Panc1 (cell line): ENCODE data around the gene RFX1. TPM values are rescaled to one million over a fixed set of nuclear protein-coding genes. Genes with fewer than 3 reads are reported as not detected.
"Not testable (repeated sequence)": the region's sequence is repeated elsewhere in the genome, so short reads cannot be mapped to it uniquely, and the experiment has no call there.

Source experiments
- ATAC-seq: fragments of 200-7000 bp; cut with Tn5 transposase; 2 replicates; pipeline ENCODE4 v1.9.1; 2020; ENCODE audit warnings: mild to moderate bottlenecking, moderate library complexity
- BruUV-seq: library from RNA; stranded (reverse); fragments of 400-500 nt; replicated peaks from 2 replicates; lab custom pipeline; 2021; lab: Mats Ljungman, UMichigan
- CTCF ChIA-PET: fragments of 300-600 bp; sonication (Branson Sonifier 250); formaldehyde crosslinking; loops from one replicate; lab custom pipeline; 2022; ENCODE audit warnings: antibody characterized with exemption; lab: Charles Lee
- POLR2A ChIA-PET: fragments of 300-600 bp; sonication (Branson Sonifier 250); formaldehyde crosslinking; loops from one replicate; lab custom pipeline; 2022; ENCODE audit warnings: antibody characterized with exemption; lab: Charles Lee
- DNase-seq: peaks from one replicate; pipeline ENCODE4 v3.0.0-alpha.2; 2010; ENCODE audit warnings: low read depth, low spot score
- H3K27ac ChIP-seq: 2 replicates; pipeline ENCODE4 v1.5.1; 2011; ENCODE audit warnings: mild to moderate bottlenecking, low read length, inconsistent platforms
- H3K27me3 ChIP-seq: fragments of 200-500 bp; sonication (Bioruptor generic); 2 replicates; pipeline ENCODE4 v1.6.0; 2014; ENCODE audit warnings: low read length, inconsistent platforms; ENCODE audit not compliant: control insufficient read depth, insufficient read depth
- H3K36me3 ChIP-seq: fragments of 200-500 bp; sonication (Bioruptor generic); 2 replicates; pipeline ENCODE4 v1.5.1; 2014; ENCODE audit warnings: inconsistent platforms, mild to moderate bottlenecking, low read length, moderate library complexity; ENCODE audit not compliant: control insufficient read depth, insufficient read depth
- H3K4me1 ChIP-seq: 2 replicates; pipeline ENCODE4 v1.5.1; 2011; ENCODE audit warnings: inconsistent platforms, mild to moderate bottlenecking, low read length, moderate library complexity; ENCODE audit not compliant: control insufficient read depth, insufficient read depth
- H3K4me3 ChIP-seq, 2 experiments: 2 replicates each; pipeline ENCODE4 v1.5.1; 2011 to 2012; ENCODE audit warnings: low read depth in 2 of 2, low read length in 2 of 2, mild to moderate bottlenecking in 2 of 2, inconsistent platforms in 1 of 2, moderate library complexity in 1 of 2
- H3K9me3 ChIP-seq: fragments of 200-500 bp; sonication (Bioruptor generic); 2 replicates; pipeline ENCODE4 v1.5.1; 2014; ENCODE audit warnings: low read depth, mild to moderate bottlenecking, inconsistent platforms, low read length, moderate library complexity; ENCODE audit not compliant: control insufficient read depth, insufficient read depth
- POLR2AphosphoS5 ChIP-seq: IDR thresholded peaks from 2 replicates; pipeline ENCODE4 v1.6.1; 2012; ENCODE audit warnings: mild to moderate bottlenecking, low read depth, low read length, moderate library complexity
- SIN3A ChIP-seq: IDR thresholded peaks from 2 replicates; pipeline ENCODE4 v1.6.1; 2012; ENCODE audit warnings: low read depth, mild to moderate bottlenecking, low read length, moderate library complexity, borderline replicate concordance; ENCODE audit not compliant: insufficient read depth
- TCF7L2 ChIP-seq: IDR thresholded peaks from 2 replicates; pipeline ENCODE4 v1.6.1; 2011; ENCODE audit warnings: mild to moderate bottlenecking, low read depth, low read length, inconsistent platforms
- in situ Hi-C: cut with HindIII; loops from 2 replicates; pipeline ENCODE4 v1.10.0; 2016; ENCODE audit warnings: low sequenced_read_pairs, low pct_unique_long_range_greater_than_20kb
- intact Hi-C: fragments of 100-400 bp; cut with micrococcal nuclease; formaldehyde crosslinking; loops from one replicate; pipeline ENCODE4 v1.10.0; 2022; ENCODE audit not compliant: unreplicated experiment
- total RNA-seq: library from RNA; stranded (reverse); gene quantifications from one replicate; pipeline ENCODE4 v1.2.1, GENCODE V29; 2021; ENCODE audit not compliant: unreplicated experiment
- TF ChIP-seq, protein P1 (sequence below), 2 experiments: IDR thresholded peaks; 2 replicates each; pipeline ENCODE4 v1.6.1; 2011 to 2012; ENCODE audit warnings: low read depth in 2 of 2, control low read depth in 1 of 2, low read length in 1 of 2, mild to moderate bottlenecking in 1 of 2, moderate library complexity in 1 of 2; ENCODE audit not compliant: insufficient read depth in 1 of 2
- TF ChIP-seq, protein P2 (sequence below): fragments of 450-650 bp; IDR thresholded peaks from 2 replicates; pipeline ENCODE4 v1.5.1; 2017; ENCODE audit warnings: mild to moderate bottlenecking

Gene RFX1
- total RNA-seq, 1 experiment from 2014 or later = 15.2 TPM

DNA sequence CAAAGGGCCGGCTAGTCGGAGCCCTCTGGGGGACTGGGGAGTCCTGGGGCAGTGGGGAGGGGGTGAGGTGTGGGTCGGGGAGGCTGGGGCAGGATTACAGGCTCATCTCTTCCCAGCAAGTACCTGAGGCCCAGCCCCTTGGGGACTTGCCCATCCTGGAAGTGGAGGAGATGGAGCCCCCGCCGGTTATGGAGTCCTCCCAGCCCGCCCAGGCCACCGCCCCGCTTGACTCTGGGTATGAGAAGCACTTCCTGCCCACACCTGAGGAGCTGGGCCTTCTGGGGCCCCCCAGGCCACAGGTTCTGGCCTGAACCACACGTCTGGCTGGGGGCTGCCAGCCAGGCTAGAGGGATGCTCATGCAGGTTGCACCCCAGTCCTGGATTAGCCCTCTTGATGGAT lies 45.9 kb upstream of the RFX1 start:
- CTCF ChIA-PET = no interaction called here
- no peaks in the 10 kb centered on the region for H3K9me3 ChIP-seq
- BruUV-seq = no TSS peak
- ATAC-seq (no peak), DNase-seq (no peak)
- POLR2A ChIA-PET = no interaction called here
- H3K27ac ChIP-seq = no peak overlapping the region
- TF ChIP-seq, protein P1, sequence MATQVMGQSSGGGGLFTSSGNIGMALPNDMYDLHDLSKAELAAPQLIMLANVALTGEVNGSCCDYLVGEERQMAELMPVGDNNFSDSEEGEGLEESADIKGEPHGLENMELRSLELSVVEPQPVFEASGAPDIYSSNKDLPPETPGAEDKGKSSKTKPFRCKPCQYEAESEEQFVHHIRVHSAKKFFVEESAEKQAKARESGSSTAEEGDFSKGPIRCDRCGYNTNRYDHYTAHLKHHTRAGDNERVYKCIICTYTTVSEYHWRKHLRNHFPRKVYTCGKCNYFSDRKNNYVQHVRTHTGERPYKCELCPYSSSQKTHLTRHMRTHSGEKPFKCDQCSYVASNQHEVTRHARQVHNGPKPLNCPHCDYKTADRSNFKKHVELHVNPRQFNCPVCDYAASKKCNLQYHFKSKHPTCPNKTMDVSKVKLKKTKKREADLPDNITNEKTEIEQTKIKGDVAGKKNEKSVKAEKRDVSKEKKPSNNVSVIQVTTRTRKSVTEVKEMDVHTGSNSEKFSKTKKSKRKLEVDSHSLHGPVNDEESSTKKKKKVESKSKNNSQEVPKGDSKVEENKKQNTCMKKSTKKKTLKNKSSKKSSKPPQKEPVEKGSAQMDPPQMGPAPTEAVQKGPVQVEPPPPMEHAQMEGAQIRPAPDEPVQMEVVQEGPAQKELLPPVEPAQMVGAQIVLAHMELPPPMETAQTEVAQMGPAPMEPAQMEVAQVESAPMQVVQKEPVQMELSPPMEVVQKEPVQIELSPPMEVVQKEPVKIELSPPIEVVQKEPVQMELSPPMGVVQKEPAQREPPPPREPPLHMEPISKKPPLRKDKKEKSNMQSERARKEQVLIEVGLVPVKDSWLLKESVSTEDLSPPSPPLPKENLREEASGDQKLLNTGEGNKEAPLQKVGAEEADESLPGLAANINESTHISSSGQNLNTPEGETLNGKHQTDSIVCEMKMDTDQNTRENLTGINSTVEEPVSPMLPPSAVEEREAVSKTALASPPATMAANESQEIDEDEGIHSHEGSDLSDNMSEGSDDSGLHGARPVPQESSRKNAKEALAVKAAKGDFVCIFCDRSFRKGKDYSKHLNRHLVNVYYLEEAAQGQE (IDR thresholded peaks at IDR 0.05; ENCODE audit: insufficient read depth in 1 of 2, low read depth in 2 of 2, low read length in 1 of 2) = no peak
- TF ChIP-seq SIN3A = no peak
- TF ChIP-seq, protein P2, sequence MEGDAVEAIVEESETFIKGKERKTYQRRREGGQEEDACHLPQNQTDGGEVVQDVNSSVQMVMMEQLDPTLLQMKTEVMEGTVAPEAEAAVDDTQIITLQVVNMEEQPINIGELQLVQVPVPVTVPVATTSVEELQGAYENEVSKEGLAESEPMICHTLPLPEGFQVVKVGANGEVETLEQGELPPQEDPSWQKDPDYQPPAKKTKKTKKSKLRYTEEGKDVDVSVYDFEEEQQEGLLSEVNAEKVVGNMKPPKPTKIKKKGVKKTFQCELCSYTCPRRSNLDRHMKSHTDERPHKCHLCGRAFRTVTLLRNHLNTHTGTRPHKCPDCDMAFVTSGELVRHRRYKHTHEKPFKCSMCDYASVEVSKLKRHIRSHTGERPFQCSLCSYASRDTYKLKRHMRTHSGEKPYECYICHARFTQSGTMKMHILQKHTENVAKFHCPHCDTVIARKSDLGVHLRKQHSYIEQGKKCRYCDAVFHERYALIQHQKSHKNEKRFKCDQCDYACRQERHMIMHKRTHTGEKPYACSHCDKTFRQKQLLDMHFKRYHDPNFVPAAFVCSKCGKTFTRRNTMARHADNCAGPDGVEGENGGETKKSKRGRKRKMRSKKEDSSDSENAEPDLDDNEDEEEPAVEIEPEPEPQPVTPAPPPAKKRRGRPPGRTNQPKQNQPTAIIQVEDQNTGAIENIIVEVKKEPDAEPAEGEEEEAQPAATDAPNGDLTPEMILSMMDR = no peak
- no peak for TF ChIP-seq TCF7L2
- TF ChIP-seq POLR2AphosphoS5 = no peak
- intact Hi-C loops = no loop called here
- no peaks in the 10 kb centered on the region for H3K36me3 ChIP-seq
- no peak overlapping the region for H3K4me3 ChIP-seq
- in situ Hi-C loops = no loop called here
- no peaks in the 10 kb centered on the region for H3K4me1 ChIP-seq
- no peaks in the 10 kb centered on the region for H3K27me3 ChIP-seq

DNA sequence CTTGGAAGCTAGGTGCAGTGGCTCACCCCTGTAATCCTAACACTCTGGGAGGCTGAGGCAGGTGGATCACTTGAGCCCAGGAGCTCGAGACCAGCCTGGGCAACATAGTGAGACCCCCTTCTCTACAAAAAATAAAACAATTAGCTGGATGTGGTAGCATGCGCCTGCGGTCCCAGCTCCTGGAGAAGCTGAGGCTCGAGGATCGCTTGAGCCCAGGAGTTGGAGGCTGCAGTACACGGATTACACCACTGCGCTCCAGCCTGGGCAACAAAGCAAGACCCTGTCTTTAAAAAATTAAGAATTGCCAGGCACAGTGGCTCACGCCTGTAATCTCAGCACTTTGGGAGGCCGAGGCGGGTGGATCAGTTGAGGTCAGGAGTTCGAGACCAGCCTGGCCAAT lies 44.8 kb upstream of the RFX1 start:
- DNase-seq, H3K36me3 ChIP-seq, in situ Hi-C loops, H3K9me3 ChIP-seq, H3K27ac ChIP-seq, ATAC-seq, POLR2A ChIA-PET, H3K4me3 ChIP-seq, intact Hi-C loops, BruUV-seq, H3K27me3 ChIP-seq, H3K4me1 ChIP-seq: not testable (repeated sequence)
- CTCF ChIA-PET = interaction anchor here (0.6 kb wide), 2 partner anchors 22 to 32 kb away, joined by 3 read pairs; no protein-coding TSS in a partner anchor

DNA sequence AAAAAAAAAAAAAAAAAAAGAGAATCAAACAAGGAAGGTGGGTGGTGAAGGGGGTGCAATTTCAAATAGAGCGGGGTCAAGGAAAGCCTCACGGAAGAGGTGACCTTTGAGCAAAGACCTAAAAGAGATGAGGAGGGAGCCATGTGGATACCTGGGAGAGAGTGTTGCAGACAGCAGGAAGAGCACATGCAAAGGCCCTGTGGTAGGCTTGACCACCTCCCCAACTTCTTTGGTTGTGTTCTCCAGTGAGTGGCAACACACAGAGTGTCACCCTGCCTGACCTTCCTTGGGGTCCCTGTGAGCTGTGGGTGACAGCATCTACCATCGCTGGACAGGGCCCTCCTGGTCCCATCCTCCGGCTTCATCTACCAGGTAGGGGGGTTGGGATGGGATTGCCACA lies 44.4 kb upstream of the RFX1 start:
- no peaks in the 10 kb centered on the region for H3K36me3 ChIP-seq
- intact Hi-C loops (no loop called here), in situ Hi-C loops (no loop called here)
- TF ChIP-seq POLR2AphosphoS5 (no peak), TCF7L2 (no peak), SIN3A (no peak)
- TF ChIP-seq, protein P2 = no peak
- TF ChIP-seq, protein P1 (IDR thresholded peaks at IDR 0.05; ENCODE audit: insufficient read depth in 1 of 2, low read depth in 2 of 2, low read length in 1 of 2) = no peak
- no peak overlapping the region for H3K27ac ChIP-seq
- no peaks in the 10 kb centered on the region for H3K27me3 ChIP-seq
- ChIA-PET CTCF (no interaction called here), POLR2A (interaction anchor here (0.6 kb wide), 1 partner anchor 9 kb away, joined by 5 read pairs; no protein-coding TSS in a partner anchor)
- DNase-seq = no peak
- no peak for ATAC-seq
- no TSS peak for BruUV-seq
- no peaks in the 10 kb centered on the region for H3K9me3 ChIP-seq
- no peaks in the 10 kb centered on the region for H3K4me1 ChIP-seq
- no peak overlapping the region for H3K4me3 ChIP-seq
